GM18498 (cell line): ENCODE results near the gene SMC1B.

ENCODE experiments used
- ATAC-seq: cut with Tn5 transposase; IDR thresholded peaks from one replicate; pipeline ENCODE4 v1.9.1; 2021; ENCODE audit warnings: mild to moderate bottlenecking, moderate library complexity; ENCODE audit not compliant: unreplicated experiment

Gene SMC1B

DNA sequence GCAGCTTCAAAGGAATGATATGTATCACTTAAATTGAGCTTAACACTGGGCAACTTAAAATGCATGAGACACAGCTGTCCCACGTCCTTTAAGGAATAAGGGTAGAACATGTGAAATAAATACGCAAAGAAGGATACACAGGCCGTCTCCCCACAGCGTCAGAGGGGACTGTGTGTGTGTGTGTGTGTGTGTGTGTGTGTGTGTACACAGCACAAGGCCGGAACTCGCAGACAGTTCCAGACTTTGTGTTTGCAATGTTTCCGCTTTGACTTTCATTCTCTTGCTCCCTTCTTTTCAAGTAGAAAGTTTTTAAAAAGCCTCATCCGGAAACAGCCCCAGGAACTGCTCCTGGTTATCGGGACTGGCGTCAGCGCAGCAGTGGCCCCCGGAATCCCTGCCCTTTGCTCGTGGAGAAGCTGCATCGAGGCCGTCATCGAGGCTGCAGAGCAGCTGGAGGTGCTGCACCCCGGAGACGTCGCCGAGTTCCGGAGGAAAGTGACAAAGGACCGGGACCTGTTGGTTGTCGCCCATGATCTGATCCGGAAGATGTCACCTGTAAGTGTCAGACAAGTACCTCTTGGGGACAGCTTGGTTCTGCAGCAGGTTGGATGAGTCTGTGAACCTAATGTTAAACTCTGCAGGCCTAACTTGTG is 90.4 kb downstream of the SMC1B start:
- ATAC-seq = no peak

DNA sequence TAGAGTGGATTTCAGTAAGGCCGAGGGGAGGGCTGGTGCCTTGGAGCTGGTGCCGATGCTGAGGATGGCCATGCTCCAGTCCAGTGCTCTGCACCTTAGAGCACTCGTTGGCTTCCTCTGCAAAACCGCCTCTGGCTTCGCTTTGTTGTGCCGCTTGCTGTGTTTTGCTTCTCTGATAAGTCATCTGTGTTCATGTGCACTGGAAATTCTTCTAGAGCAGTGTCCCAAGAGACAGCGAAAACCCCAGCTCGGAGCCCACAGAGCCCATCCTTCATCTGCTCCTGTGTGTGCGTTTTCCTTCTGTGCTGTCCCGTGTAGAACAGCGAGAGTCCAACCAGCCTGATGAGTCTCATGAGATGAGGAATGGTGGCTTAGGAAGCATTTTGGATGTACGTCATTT is 91.6 kb downstream of the SMC1B start:
- ATAC-seq = no peak

DNA sequence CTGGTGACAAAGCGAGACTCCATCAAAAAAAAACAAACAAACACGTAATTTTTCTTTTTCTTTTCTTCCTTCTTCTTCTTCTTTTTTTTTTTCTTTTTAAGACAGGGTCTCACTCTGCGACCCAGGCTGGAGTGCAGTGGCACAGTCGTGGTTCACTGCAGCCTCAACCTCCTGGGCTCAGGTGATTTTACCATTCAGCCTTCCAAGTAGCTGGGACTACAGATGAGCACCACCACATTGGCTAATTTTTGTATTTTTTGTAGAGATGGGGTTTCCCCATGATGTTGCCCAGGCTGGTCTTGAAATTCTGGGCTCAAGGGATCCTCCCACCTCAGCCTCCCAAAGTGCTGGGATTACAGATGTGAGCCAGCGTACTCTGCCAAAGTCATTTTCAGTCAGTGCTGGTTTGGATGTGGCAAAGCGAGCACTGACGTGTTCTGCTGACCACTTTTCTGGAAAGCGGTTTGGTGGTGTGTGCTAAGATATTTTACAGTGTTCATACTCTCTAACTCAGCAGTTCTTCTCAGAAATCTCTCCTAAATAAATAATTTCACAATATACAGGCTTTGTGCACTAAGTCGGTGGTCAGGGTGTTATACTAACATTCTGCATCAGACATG is 92.9 kb downstream of the SMC1B start:
- no peak for ATAC-seq

DNA sequence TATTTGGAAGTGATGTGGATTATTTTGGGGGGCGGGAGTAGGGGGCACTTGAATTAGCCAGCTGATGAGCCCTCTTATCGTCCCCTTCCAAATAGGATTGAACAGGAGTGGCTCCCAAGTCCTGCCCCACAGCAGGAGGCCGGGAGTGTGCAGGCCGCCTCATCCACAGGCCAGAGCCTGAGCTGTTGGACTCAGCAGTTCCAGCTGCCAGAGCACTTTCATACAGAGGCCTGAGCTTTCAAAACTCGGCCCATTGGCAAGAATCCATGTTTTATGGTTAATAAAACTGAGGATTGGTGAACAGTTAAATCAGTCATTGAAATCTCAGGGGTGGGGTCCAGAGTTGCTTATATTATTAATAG is 94.1 kb downstream of the SMC1B start:
- ATAC-seq = no peak

DNA sequence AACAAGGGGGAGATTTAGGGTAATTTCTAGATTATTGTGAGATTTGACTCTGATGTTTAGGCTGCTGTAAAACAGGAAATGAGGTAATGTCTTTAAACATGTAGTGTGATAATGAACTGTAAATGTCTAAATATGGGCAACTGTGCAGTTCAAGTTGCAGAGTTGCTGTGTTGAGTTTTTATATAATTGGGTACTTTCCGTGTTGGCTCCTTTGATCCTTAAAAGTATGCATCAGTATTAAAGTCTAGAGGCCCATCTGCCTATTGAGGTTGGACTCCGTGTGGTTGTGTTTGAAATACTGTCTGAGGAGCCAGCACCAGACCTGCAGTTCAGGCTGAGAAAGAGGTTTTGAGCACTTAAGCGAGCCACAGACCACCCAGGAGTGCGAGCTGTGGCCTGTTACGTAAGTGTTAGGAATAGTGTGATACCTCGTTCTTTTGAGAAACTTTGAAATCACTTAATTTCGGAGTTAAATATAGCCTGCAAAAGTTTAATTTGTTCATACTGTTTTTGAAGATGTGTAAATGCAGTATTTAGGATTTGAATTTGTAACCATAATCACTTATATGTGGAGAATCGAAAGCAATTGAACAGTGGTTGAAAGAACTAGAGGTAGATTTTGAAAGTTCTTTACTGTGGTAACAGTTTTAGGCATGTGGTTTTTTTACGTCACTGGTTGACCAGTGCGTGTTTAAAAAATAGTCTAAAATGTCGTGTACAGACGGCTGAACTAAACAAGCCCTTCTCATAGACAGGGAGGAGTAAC is 94.7 kb downstream of the SMC1B start:
- ATAC-seq = peak; percentile 47

DNA sequence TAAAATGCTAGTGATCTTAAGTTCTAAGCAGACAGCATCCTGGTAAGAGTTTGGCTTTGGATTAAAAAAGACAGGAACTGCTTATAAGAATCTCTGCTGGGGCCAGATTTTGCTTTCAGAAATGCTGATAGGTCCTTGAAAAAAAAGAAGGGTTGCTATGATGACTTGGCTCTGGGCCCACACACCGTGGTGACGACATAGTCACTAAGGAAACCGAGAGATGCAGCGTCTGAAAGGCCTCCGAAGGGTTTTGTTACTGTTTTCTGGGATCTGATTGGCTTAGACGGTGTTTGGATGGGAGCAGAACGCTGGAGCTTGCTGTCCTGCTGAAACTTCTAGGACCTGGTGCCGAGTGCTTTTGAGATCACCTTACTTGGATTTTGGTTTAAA is 95.2 kb downstream of the SMC1B start:
- ATAC-seq = peak; percentile 76

DNA sequence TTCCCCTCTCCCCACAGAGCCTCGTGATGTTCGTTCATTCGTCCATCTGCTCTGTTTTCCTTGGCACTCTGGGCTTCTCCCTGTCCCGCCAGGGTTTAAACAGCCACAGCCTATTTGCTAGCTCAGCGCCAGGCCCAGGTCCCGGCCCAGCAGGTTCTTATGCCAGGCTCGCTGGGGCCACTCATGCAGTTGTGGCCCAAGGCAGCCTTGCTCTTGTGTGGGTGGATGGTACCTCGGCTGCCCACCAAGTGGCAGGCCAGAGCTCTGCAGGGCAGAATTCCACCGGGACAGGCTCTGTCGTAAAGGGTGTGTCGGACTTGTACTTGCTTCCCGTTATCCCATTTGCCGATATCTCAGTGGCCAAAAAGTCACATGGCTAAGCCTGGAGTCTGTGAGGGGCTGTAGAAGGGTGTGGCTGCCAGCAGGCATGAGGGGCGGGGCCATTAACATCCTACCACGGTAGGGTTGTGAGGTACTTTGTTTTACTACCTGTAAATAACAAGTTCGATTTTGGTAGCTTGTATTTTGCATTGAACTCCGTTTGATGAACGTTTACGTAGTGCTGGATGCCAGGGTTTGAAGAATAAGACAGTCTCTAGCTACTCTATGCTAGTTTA is 95.7 kb downstream of the SMC1B start:
- ATAC-seq = peak; percentile 8

DNA sequence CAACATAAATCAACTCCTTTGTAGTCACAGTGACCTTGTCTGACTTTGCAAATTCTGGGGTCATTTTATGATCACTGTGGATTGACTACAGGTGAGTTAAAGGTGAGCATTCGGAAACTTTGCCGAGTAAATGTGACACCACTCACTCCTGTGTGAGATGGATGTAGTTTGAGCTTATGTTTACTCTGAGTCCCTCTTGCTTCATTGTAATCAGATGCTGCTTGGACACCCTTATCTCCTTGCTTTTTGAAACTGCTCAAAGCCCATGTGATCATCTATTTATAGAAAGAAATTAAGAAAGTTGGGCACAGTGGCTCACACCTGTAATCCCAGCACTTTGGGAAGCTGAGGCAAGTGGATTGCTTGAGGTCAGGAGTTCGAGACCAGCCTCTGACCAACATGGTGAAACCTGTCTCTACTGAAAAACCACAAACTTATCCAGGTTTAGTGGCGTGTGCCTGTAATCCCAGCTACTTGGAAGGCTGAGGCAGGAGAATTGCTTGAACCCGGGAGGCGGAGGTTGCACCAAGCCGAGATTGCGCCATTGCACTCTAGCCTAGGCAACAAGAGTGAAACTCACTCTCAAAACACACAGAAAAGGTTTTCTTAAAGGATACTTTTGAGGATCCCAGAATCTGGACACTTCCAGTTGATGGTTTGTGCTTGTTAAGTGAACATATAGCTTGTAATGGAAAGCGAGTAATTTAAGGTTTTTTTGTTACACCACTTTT is 96.4 kb downstream of the SMC1B start:
- ATAC-seq = no peak

DNA sequence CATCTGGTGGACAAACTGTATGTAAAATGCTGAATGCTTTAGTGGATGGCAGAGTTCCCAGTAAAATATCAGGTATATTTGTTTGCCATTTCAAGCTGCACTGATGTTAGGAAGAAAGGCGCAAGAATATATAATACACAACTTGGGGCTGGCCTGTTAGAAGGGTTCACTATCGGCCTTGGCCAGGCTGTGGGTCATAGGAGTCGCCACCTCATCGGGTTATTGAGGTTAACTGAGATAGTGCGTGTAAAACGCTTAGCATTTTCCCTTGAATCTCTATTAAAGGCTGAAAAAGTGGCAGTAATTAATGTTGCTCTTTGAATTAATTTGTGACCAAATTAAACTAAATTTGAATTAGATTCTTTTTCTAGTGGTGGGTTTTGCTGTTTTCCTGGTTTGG is 98.6 kb downstream of the SMC1B start:
- ATAC-seq = no peak

DNA sequence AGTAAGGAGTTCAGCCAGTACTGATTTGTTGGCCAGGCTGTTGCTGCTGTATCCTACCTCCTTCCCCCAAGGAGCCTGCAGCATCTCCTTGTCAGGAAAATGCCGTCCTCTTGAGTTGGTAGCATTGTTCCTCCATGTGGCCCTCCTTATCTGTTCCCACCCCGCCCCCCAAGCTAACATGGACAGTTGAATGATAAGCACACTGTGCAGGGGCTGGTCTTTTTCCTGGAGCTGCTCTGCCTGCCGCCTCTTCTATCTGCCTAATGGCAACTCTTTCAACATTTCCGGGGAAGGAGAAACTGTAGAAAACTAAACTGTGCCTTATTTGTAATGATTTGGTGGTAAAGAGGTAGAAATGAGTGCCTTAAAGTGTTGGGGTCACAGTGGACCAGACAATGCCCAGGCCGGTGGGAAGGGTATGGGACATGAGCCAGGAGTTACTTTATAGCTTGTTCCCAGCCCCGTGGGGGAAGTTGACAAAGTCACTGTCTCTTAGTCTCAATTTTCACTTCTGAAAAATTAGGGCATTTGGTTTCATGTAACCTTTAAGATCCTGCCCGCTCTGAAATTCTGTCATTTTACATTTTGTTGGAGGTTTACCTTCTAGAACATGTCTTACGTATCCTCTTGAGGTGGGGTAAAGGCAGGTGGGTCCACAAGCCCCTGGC is 99.2 kb downstream of the SMC1B start:
- ATAC-seq = no peak

DNA sequence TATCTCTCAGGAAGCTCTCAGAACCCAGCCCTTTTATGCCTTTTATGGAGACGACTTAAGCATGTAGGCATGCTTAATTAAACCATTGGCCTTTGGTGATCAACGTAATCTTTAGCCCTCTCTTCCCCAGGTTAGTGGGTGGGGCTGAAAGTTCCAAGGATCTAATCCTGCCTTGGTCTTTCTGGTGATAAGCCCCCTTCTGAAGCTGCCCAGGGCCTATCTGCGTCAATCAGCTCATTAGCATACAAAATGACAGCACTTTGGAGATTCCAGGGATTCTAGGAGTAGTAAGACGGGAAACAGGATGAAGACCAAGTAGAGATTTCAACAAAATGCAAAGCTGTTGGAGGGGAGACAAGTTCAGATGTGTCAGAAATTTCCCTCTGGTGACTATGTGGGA is 100.5 kb downstream of the SMC1B start:
- no peak for ATAC-seq

DNA sequence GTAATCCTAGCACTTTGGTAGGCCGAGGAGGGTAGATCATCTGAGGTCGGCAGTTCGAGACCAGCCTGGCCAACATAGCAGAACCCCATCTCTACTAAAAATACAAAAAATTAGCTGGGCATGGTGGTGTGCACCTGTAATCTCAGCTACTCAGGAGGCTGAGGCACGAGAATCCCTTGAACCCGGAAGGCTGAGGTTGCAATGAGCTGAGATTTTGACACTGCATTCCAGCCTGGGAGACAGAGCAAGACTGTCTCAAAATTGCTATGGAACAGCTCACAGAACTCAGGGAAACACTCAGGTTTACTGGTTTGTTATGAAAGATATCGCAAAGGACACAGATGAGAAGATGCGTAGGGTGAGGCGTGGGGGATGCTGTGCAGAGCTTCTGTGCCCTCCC is 101.0 kb downstream of the SMC1B start:
- no peak for ATAC-seq

DNA sequence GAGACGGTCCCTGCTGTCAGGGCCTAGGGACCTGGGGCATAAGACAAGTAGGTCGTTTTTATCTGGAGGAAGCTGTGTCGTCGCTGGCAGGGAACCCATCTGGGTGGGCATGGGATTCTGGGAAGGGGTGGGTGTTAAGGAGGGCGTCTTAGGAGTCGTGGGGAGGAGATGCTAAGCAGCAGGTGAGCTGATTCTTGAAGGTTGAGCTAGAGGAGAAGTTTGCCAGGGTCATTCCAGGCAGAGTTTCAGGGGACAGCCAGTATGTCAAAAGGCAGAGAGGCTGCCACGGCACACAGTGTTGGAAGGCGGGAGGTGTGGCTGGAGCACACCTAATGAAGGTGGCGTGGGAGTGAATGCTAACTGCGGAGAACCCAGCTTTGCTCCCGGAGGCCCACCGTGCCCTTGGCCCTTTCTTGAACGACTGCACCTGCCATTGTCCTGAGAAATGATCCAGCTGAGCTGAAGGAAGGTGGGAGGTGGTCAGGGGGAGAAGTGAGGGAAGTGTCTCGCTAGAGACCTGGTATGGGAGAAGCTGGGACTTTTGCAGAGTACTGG is 102.3 kb downstream of the SMC1B start:
- no peak for ATAC-seq

DNA sequence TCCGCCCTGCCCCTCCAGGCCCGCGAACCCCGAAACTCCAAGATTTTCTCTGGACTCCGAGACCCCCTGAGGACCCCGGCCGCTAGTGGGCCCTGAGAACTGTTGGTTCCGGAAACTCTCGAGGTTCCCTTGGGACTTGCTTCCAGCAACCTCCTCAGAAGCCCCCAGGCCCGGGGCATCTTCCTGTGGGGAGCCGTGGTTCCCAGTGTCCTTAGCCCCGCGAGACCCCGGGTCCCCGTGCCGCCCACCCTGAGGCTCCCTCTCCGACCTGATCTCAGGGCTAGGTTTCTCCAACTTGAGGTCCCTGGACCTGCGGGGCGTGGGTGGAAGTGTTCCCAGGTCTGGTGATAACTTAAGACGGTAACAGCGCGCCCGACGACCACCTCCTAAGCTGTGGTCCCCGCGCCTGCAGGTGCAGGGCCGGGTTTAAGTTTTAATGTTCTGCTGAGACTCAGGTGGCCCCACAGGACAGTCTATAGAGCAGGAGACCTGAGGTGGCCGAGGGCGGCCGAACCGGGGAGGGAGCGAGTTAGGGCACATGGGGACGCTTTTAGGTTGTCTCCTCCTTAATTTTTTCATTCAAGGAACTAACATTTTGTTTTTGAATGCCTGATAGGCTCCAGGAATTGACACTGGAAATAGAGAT is 102.9 kb downstream of the SMC1B start:
- ATAC-seq = no peak

DNA sequence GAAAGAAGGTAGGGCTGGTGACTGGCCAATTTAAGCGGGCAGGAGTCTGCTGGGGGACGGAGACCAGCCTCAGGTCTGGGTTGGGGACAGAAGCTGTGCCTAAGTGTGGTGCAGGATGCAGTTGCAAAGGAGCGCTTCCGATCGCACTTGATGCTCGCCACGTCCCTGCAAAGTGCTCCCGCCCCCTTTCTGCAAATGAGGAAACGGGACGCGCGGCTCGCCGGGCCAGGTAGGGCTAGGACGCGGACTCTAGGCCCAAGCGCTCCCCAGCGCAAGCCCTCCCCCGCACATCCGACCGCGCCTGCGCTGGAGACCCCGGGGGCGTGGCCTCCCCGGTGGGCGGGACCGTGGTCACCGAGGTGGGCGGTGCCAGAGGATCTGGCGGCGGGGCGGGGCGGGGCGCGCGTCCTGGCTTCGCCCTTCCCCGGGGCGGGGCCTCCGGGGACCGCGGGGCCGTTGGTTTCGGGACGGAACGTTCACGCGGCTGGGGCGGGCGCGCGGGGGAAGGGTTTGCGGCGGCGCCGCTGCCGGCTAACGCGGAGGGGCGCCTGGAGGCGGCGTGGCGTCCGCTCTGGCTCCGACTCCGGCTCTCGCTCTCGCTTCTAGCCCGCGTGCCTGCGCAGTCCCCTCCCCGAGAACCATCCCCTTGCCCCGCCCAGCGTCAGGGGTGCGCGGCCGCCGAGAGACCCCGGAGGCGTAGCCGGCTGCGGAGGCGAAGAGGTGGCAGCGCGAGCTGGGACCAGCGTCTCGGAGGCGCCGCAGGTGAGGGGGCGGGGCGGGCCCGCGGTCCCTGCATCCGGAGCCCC is 103.8 kb downstream of the SMC1B start, which contains the start of gene FAM118A:
Gene FAM118A (plus strand): TSS at position 513 of the 806 bp plus-strand sequence. CDS start 12,446 bp downstream, outside the sequence.
- peak; percentile 85 for ATAC-seq

DNA sequence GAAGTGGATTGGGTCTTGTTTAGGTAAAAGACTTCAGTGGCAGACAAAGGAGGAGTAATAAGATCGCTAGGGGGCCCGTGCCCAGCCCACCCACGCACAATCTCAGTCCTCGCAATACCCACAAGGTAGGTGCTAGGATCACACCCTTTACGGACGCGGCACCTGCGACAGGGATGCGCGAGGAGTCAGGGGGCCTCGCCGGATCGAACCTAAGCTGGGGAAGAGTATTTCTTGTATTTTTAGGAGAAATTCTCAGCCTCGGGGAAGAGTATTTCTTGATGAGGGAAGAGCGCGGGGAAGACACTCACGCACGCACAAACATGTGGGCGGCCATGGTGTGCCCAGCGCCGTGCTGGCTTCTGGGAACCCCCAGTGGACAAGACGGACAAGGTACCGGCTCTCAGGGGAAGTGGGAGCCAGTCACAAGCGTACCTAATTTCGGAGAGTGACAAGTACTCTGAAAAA is 104.4 kb downstream of the SMC1B start:
- no peak for ATAC-seq

DNA sequence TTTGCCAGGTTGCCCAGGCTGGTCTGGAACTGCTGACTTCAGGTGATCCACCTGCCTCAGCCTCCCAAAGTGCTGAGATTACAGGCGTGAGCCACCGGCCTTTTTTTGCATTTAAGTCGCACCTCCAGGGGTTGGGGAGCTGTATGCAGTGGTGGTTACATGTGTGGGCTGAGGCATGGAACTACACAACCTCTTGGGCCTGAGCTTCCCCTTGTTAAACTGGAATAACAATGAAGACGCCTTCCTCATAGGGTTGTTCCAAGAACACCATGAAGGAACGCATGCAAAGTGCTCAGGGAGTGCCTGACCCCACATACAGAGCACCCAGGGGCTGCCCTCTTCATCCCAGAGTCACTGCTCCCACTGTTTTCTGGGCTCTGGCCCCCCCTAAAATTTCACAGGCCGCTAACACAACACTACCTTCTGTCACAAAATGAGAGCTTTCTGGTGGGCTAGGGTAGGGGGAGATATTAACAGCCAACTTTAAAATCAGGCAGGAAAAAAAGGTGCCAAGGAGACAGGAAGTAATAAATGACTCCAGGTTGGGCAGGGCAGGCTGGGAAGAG is 104.9 kb downstream of the SMC1B start:
- no peak for ATAC-seq

DNA sequence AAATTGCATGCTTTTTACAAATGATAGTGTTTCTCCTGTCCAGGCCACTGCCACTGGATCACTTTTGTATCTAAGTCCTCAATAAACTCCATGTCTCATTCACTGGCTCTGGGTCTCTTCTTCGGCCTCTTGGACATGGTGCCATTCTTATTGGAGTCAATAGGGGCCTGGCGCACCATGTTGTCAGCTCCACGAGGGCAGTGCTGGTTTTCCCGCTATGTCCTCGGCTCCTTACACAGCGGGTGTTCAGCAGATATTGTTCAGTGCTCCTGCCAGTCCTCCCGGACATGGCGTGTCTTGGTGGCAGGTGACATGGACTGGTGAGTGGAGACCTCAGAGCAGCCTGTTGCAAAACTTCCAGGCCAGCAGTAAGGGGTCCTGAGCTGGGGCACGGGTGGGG is 107.3 kb downstream of the SMC1B start:
- ATAC-seq = no peak
